Mucosa of rectum (tissue), 2 donors: ENCODE data around the gene ZNF407.
A peak's percentile ranks its signal among the peaks of the same experiment; 100 is the strongest.

Experiments used
- H3K27ac ChIP-seq, 2 donors: one replicate each; pipeline ENCODE4 v1.7.0; 2013; ENCODE audit warnings: inconsistent platforms in 2 of 2, low read depth in 2 of 2, low read length in 2 of 2
- H3K27me3 ChIP-seq, 2 donors: one replicate each; pipeline ENCODE4 v1.7.0; 2013; ENCODE audit warnings: low read length in 2 of 2; ENCODE audit not compliant: control insufficient read depth in 2 of 2, insufficient read depth in 2 of 2
- H3K36me3 ChIP-seq, 2 donors: one replicate each; pipeline ENCODE4 v1.7.0; 2013; ENCODE audit warnings: low read length in 2 of 2; ENCODE audit not compliant: control insufficient read depth in 2 of 2, insufficient read depth in 2 of 2
- H3K4me1 ChIP-seq, 2 donors: one replicate each; pipeline ENCODE4 v1.7.0; 2013; ENCODE audit warnings: low read length in 2 of 2, mild to moderate bottlenecking in 1 of 2; ENCODE audit not compliant: control insufficient read depth in 2 of 2, insufficient read depth in 2 of 2
- H3K4me3 ChIP-seq, 2 donors: one replicate each; pipeline ENCODE4 v1.7.0; 2013; ENCODE audit warnings: low read length in 2 of 2
- H3K9ac ChIP-seq, 2 donors: one replicate each; pipeline ENCODE4 v1.7.0; 2013; ENCODE audit warnings: low read length in 2 of 2, low read depth in 1 of 2, mild to moderate bottlenecking in 1 of 2
- H3K9me3 ChIP-seq, 2 donors: one replicate each; pipeline ENCODE4 v1.7.0; 2013; ENCODE audit warnings: low read length in 2 of 2; ENCODE audit not compliant: control insufficient read depth in 2 of 2
- donor health status: healthy.
- donor health status: Normal muscosa, but diverticular disease.

Gene ZNF407

DNA sequence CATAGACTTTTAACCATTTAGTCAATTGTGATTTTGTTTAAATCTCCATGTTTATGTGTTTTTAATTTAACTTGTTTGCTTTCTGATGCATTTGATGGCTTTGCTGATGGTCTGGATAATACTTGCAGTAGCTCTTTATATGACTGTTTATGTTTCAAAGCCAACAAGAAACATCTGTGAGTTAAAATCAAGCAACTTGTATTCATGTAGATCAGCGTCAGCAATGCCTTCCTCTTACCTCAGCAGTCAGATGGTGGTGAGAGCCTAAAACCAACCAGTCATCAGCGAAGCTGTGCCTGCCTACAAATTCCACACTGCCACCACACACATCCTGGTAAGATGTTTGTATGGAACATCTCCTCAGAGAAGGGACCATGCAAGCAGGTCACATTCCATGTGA lies 379.4 kb downstream of the ZNF407 start:
- H3K27me3 ChIP-seq, result no peaks in the 10 kb centered on the region
- peaks cover 0 to 4% of the 10 kb centered on the region in 2 donors for H3K4me1 ChIP-seq

GRCh38 chr18:74980669-74981068 lies 383.0 kb downstream of the ZNF407 start:
- no peak overlapping the region for H3K27ac ChIP-seq
- H3K36me3 ChIP-seq, result no peaks in the 10 kb centered on the region
- no peaks in the 10 kb centered on the region for H3K4me1 ChIP-seq
- no peak overlapping the region for H3K4me3 ChIP-seq
- H3K9me3 ChIP-seq, result no peaks in the 10 kb centered on the region
- no peaks in the 10 kb centered on the region for H3K27me3 ChIP-seq
- no peak overlapping the region for H3K9ac ChIP-seq

More for the DNA sequence above, 379.4 kb downstream of the ZNF407 start:
- Histone ChIP-seq H3K36me3 (no peaks in the 10 kb centered on the region), H3K9me3 (no peaks in the 10 kb centered on the region), H3K27ac (no peak overlapping the region), H3K9ac (no peak overlapping the region), H3K4me3 (no peak overlapping the region)

- H3K4me1 ChIP-seq, result no peaks in the 10 kb centered on the region
- H3K9me3 ChIP-seq, result no peaks in the 10 kb centered on the region
- no peaks in the 10 kb centered on the region for H3K36me3 ChIP-seq
- H3K27me3 ChIP-seq, result no peaks in the 10 kb centered on the region
- H3K9ac ChIP-seq, result no peak overlapping the region
- no peak overlapping the region for H3K4me3 ChIP-seq
- H3K27ac ChIP-seq, result no peak overlapping the region
These were observed 383.8 kb downstream of the ZNF407 start for GRCh38 chr18:74981476-74981875.

DNA sequence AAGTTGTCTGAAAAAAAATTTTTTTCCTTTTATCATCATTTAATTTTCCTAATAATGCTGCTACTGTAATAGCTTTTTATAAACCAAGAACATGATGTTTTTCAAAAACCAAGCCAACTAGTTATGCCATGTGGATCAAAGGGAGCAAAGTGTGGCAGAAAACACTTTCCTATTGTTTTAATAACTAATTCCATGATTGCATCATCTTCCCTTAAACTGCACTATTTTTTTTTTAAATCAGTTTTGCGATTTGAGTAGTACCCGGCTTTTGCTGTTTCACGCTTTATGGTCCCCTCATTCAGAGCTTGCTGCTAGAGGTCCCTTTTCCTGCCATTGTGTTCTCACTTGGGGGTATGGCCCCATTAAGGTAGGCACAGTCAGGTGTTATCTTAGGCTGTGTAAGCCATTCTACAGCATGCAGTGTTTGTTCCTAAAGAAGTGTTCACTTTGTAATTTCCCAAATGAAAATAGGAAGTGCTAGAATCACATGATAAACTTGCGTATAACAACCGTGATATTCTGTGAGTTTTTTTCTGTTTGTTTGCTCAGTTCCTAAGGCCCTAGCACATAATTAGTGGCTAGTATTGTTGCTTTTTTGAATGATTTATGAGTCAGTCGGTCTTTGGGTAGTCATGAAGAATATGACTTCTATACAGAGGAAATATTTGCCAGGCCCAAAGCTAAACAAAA lies 385.4 kb downstream of the ZNF407 start:
- Histone ChIP-seq H3K27ac (peak overlapping the region; percentile 27 to 33), H3K36me3 (no peaks in the 10 kb centered on the region), H3K9me3 (no peaks in the 10 kb centered on the region), H3K27me3 (no peaks in the 10 kb centered on the region), H3K9ac (no peak overlapping the region), H3K4me3 (no peak overlapping the region), H3K4me1 (no peaks in the 10 kb centered on the region)

DNA sequence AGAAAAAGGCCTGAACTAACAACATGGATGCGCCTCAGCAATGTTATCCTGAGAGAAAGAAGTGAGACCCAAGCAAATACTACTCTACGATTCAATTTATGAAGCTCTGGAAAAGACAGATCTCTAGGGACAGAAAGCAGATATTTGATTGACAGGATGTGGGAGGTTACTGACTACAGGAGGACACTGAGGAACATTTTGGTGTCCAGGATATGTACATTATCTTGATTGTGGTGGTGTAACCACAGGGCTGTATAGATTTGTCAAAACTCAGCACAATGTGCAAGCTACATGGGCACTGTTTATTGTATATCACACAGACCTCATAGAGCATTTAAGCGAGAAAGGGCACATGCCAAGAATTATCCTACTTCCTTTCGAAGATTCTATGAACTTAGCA lies 391.5 kb downstream of the ZNF407 start:
- Histone ChIP-seq H3K9me3 (no peaks in the 10 kb centered on the region), H3K9ac (no peak overlapping the region), H3K4me1 (peaks cover 0 to 3% of the 10 kb centered on the region in 2 donors), H3K27ac (no peak overlapping the region), H3K27me3 (no peaks in the 10 kb centered on the region), H3K4me3 (no peak overlapping the region), H3K36me3 (no peaks in the 10 kb centered on the region)

DNA sequence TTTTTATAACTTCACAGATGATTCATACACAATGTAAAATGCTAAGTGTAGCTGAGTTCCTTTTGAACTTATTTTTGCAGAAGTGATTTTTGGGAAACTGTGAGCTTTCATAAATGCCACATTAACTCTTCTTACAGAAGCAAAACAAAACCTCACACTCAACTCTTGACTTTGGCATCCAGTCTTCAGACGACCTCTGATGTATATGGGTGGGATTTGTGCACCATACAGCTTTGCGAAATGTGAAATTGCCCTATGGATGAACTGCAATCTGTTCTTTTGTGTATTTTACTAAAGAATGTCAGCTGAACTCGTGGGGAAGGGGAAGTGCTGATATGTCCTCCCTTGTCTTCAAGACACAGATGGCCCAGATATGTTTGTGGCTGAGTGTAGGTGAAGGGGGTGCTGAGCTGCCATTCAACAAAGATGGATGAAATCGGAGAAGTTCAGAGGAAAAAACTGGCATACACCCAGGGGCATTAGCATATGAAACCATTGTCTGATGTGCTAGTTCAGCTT lies 393.0 kb downstream of the ZNF407 start:
- Histone ChIP-seq H3K9ac (no peak overlapping the region), H3K27me3 (no peaks in the 10 kb centered on the region), H3K36me3 (no peaks in the 10 kb centered on the region), H3K4me1 (peaks cover 0 to 3% of the 10 kb centered on the region in 2 donors), H3K4me3 (no peak overlapping the region), H3K27ac (peak overlapping the region in 1 of 2 donors; percentile 2), H3K9me3 (no peaks in the 10 kb centered on the region)

DNA sequence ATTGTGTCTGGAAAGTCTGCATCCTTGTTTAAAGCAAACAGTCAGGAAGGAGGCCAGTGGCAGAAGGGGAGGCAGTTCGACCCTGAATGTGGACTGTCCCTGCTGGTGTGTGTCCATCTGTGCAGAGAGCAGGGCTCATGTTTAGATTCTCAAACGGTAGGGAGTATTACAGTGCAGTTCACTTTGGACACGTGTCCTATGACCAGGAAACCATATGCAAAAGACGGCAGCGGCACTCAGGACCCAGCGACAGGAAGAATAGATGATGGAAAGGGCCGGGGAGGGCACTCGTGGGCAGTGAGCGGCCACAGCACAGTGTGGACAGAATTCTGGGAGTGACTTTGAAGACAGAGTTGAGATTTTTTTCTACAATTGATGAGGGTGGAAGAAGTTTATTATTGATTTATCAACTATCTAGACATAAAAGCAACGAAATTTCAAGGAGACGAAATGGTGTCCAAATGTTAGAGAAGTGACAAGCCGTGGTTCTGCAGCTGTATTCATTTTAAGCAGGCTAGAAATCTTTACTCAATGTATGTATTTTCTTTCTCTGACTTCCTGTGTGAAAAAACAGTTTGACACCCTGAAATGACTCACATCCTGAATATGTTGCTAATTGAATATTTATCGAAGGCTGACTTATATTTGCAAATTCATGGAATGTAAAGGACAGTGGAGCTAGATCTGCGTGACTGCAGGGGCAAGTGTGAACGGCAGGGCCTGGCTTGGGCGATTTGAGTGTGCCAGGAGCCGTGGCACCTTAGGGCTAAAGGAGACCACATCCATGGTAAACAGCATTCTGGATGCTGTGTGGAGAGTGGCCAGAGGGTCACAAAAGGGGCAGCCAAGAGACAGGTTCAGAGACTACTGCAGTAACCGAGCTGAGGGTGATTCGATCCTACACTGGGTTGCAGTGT lies 397.1 kb downstream of the ZNF407 start:
- peak overlapping the region in 1 of 2 donors; percentile 48 for H3K9ac ChIP-seq

DNA sequence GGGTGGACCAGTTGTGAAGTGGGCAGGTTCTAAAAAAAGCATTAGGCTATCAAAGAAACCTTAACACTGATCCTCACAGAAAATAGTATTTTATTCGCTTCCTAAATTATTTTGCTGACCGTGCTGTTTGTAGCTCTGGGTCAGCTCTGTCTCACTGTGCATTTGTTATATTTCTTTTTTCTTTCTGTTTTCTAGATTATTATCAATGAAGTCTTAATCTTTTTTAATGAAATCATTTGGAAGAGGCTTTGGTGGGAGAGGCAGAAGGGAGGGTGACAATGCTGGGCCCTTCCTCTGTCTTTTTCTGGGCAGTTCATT lies 397.7 kb downstream of the ZNF407 start:
- Histone ChIP-seq H3K27ac (peak overlapping the region; percentile 48 to 52), H3K4me1 (peaks cover 0 to 3% of the 10 kb centered on the region in 2 donors), H3K36me3 (no peaks in the 10 kb centered on the region), H3K9me3 (no peaks in the 10 kb centered on the region), H3K4me3 (no peak overlapping the region), H3K9ac (no peak overlapping the region), H3K27me3 (no peaks in the 10 kb centered on the region)

More for the DNA sequence above, 397.1 kb downstream of the ZNF407 start:
- Histone ChIP-seq H3K9me3 (no peaks in the 10 kb centered on the region), H3K4me3 (peak overlapping the region in 1 of 2 donors; percentile 8), H3K27me3 (no peaks in the 10 kb centered on the region), H3K36me3 (no peaks in the 10 kb centered on the region), H3K27ac (peak overlapping the region; percentile 48 to 52), H3K4me1 (peaks cover 0 to 3% of the 10 kb centered on the region in 2 donors)

GRCh38 chr18:74996055-74996454 lies 398.4 kb downstream of the ZNF407 start:
- Histone ChIP-seq H3K27ac (no peak overlapping the region), H3K4me1 (no peaks in the 10 kb centered on the region), H3K4me3 (no peak overlapping the region)

DNA sequence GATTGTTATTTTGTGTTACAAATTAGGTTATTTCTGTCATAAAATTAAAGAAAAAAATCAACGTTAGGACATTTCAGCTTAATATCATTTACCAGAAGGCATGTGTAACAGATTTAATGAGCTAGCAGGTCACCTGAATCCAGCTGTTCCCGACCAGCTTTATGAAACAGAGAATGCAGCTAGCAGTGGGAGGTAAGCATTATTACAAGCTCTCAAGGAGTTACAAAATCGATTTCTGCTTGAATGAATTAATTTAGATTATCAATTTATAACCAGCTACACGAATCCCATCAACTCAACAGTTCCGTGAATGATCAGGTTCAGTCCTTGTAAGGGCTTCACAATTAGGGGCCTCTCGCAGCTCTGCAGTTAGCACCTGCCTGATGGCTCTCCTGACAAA lies 399.3 kb downstream of the ZNF407 start:
- no peaks in the 10 kb centered on the region for H3K4me1 ChIP-seq

More at GRCh38 chr18:74996055-74996454, 398.4 kb downstream of the ZNF407 start:
- no peaks in the 10 kb centered on the region for H3K36me3 ChIP-seq
- no peaks in the 10 kb centered on the region for H3K9me3 ChIP-seq
- no peaks in the 10 kb centered on the region for H3K27me3 ChIP-seq
- H3K9ac ChIP-seq, result no peak overlapping the region

More for the DNA sequence above, 399.3 kb downstream of the ZNF407 start:
- H3K27me3 ChIP-seq, result no peaks in the 10 kb centered on the region
- no peaks in the 10 kb centered on the region for H3K36me3 ChIP-seq
- no peak overlapping the region for H3K4me3 ChIP-seq
- H3K27ac ChIP-seq, result no peak overlapping the region
- no peak overlapping the region for H3K9ac ChIP-seq
- H3K9me3 ChIP-seq, result no peaks in the 10 kb centered on the region
